ENCODE data around the gene VWC2.

The VWC2 gene

DNA sequence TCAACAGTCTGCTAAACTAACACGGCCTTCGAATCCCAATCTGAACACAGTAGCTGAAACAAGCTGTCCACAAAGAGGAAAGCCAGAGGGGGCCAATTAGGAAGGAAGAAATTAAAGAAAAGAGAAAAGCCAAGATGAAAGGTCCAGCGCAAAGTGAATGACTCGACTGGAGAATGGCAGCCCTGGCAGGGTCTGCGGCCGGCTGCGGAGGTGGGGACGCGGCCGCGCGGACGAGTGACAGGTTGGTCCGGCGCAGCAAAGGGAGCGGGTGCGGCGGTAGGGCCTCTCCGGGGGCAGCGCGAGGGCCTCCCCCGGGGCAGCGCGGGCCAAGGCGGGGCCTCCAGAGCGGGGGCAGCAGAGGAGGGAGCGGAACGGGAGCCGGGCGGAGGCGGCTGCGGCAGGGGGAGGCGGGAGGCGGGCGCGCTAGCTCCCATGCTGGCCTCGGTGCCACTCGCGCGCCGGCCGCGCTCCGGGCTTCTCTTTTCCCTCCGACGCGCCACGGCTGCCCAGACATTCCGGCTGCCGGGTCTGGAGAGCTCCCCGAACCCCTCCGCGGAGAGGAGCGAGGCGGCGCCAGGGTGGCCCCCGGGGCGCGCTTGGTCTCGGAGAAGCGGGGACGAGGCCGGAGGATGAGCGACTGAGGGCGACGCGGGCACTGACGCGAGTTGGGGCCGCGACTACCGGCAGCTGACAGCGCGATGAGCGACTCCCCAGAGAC is at the start of gene VWC2:
Gene VWC2 (plus strand): TSS at position 421 of the 718 bp plus-strand sequence. CDS start 1,798 bp downstream, outside the sequence.
- no peak within 1 kb of the TSS for H3K4me3 ChIP-seq (ENCODE audit: low read depth, low read length)

GRCh38 chr7:49724071-49724470 is 49.4 kb upstream of the VWC2 start:
- H3K4me3 ChIP-seq (ENCODE audit: low read depth, low read length) = no peak overlapping the region
- TF ChIP-seq CTCF (IDR thresholded peaks at IDR 0.05; ENCODE audit: control insufficient read depth, extremely low read depth, insufficient read depth) = no peak
- DNase-seq (ENCODE audit: low read depth) = no peak

More for the DNA sequence above, at the start of gene VWC2:
- no peak for TF ChIP-seq CTCF (IDR thresholded peaks at IDR 0.05; ENCODE audit: control insufficient read depth, extremely low read depth, insufficient read depth)
- no peak for DNase-seq (ENCODE audit: low read depth)

GRCh38 chr7:49731836-49732235 is 41.6 kb upstream of the VWC2 start:
- DNase-seq (ENCODE audit: low read depth) = no peak
- no peak overlapping the region for H3K4me3 ChIP-seq (ENCODE audit: low read depth, low read length)
- TF ChIP-seq CTCF (IDR thresholded peaks at IDR 0.05; ENCODE audit: control insufficient read depth, extremely low read depth, insufficient read depth) = no peak

- DNase-seq (ENCODE audit: low read depth) = no peak
- no peak for TF ChIP-seq CTCF (IDR thresholded peaks at IDR 0.05; ENCODE audit: control insufficient read depth, extremely low read depth, insufficient read depth)
- H3K4me3 ChIP-seq (ENCODE audit: low read depth, low read length) = no peak overlapping the region
Measured at GRCh38 chr7:49762666-49763065, 10.8 kb upstream of the VWC2 start.

DNA sequence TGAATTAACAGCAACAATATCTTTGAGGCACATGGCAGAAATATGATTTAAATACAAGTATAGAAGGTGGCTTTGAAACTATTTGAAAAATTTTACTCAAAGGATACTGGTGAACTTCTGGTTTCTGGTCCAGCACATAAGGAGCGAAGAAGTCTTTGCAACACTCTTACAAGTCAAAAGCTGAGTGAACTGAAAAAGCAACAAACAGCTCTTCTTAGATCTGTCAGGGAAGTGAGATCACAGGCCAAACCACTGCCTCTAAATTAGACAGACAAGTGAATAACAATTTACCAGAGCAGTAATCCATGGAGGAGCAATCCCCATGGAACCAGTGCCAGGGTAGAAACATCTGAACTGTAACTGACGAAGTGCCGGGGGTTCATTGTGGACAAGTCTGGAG is 9.6 kb upstream of the VWC2 start:
- TF ChIP-seq CTCF (IDR thresholded peaks at IDR 0.05; ENCODE audit: control insufficient read depth, extremely low read depth, insufficient read depth) = no peak
- no peak for DNase-seq (ENCODE audit: low read depth)
- no peak overlapping the region for H3K4me3 ChIP-seq (ENCODE audit: low read depth, low read length)

- DNase-seq (ENCODE audit: low read depth) = no peak
Measured at GRCh38 chr7:49766966-49767365, 6.5 kb upstream of the VWC2 start.

More at GRCh38 chr7:49766966-49767365, 6.5 kb upstream of the VWC2 start:
- TF ChIP-seq CTCF (IDR thresholded peaks at IDR 0.05; ENCODE audit: control insufficient read depth, extremely low read depth, insufficient read depth) = no peak
- no peak overlapping the region for H3K4me3 ChIP-seq (ENCODE audit: low read depth, low read length)

Data from LNCaP clone FGC (cell line).